ENCODE measurements around the gene TUBB6.

The TUBB6 gene

GRCh38 chr18:12305211-12305610, 2.8 kb upstream of the TUBB6 start:
- Histone ChIP-seq H3K4me1 (ENCODE audit: control insufficient read depth, insufficient read depth, low read length) (no peaks in the 10 kb centered on the region), H3K36me3 (ENCODE audit: control insufficient read depth in 2 of 2, insufficient read depth in 1 of 2, low read length in 2 of 2) (peaks cover 0 to 8% of the 10 kb centered on the region in 2 experiments; a peak in 2 of 3 replicates), H3K4me3 (ENCODE audit: low read depth, low read length) (no peak overlapping the region), H3K9me3 (ENCODE audit: control insufficient read depth, insufficient read depth, low read depth, low read length) (no peaks in the 10 kb centered on the region), H3K27ac (ENCODE audit: extremely low read depth, low read depth, low read length) (no peak overlapping the region)
- CTCF ChIA-PET = no interaction called here
- POLR2A ChIA-PET = interaction anchor here (0.5 kb wide), 1 partner anchor 33 kb away, joined by 7 read pairs; no protein-coding TSS in a partner anchor
- TF ChIP-seq ZNF624 (tag by site-specific recombination; IDR thresholded peaks at IDR 0.05) (no peak), FEZF1 (tag by site-specific recombination; IDR thresholded peaks at IDR 0.05) (no peak), MYNN (tag by site-specific recombination; IDR thresholded peaks at IDR 0.05; ENCODE audit: borderline replicate concordance) (no peak), ZFP37 (tag by site-specific recombination; IDR thresholded peaks at IDR 0.05) (no peak), ZNF768 (tag by site-specific recombination; IDR thresholded peaks at IDR 0.05) (no peak), ZNF211 (tag by site-specific recombination; IDR thresholded peaks at IDR 0.05; ENCODE audit: low read depth) (no peak), SETDB1 (IDR thresholded peaks at IDR 0.05; ENCODE audit: insufficient read length, low read length) (no peak), ZNF626 (tag by site-specific recombination; IDR thresholded peaks at IDR 0.05) (no peak), YY2 (tag by site-specific recombination; IDR thresholded peaks at IDR 0.05) (no peak), ZBTB20 (tag by site-specific recombination; IDR thresholded peaks at IDR 0.05) (no peak), MEIS1 (CRISPR knock-in tag; IDR thresholded peaks at IDR 0.05; ENCODE audit: borderline replicate concordance) (no peak), TRIM28 (IDR thresholded peaks at IDR 0.05; ENCODE audit: borderline replicate concordance, low read length) (no peak), RBAK (tag by site-specific recombination; IDR thresholded peaks at IDR 0.05) (no peak)

- Histone ChIP-seq H3K27ac (ENCODE audit: extremely low read depth, low read depth, low read length) (no peak overlapping the region), H3K9me3 (ENCODE audit: control insufficient read depth, insufficient read depth, low read depth, low read length) (no peaks in the 10 kb centered on the region), H3K4me1 (ENCODE audit: control insufficient read depth, insufficient read depth, low read length) (no peaks in the 10 kb centered on the region), H3K4me3 (ENCODE audit: low read depth, low read length) (no peak overlapping the region), H3K36me3 (ENCODE audit: control insufficient read depth in 2 of 2, insufficient read depth in 1 of 2, low read length in 2 of 2) (peaks cover 5 to 16% of the 10 kb centered on the region in 2 experiments; a peak in 2 of 3 replicates)
- POLR2A ChIA-PET = no interaction called here
- TF ChIP-seq ZNF514 (tag by site-specific recombination; IDR thresholded peaks at IDR 0.05) (no peak), ZNF792 (tag by site-specific recombination; IDR thresholded peaks at IDR 0.05) (no peak), GLI4 (tag by site-specific recombination; IDR thresholded peaks at IDR 0.05) (no peak), ZFP3 (tag by site-specific recombination; IDR thresholded peaks at IDR 0.05; ENCODE audit: low read depth) (no peak), ZBTB26 (tag by site-specific recombination; optimal IDR thresholded peaks at IDR 0.05) (no peak)
- TF ChIP-seq, protein P1, sequence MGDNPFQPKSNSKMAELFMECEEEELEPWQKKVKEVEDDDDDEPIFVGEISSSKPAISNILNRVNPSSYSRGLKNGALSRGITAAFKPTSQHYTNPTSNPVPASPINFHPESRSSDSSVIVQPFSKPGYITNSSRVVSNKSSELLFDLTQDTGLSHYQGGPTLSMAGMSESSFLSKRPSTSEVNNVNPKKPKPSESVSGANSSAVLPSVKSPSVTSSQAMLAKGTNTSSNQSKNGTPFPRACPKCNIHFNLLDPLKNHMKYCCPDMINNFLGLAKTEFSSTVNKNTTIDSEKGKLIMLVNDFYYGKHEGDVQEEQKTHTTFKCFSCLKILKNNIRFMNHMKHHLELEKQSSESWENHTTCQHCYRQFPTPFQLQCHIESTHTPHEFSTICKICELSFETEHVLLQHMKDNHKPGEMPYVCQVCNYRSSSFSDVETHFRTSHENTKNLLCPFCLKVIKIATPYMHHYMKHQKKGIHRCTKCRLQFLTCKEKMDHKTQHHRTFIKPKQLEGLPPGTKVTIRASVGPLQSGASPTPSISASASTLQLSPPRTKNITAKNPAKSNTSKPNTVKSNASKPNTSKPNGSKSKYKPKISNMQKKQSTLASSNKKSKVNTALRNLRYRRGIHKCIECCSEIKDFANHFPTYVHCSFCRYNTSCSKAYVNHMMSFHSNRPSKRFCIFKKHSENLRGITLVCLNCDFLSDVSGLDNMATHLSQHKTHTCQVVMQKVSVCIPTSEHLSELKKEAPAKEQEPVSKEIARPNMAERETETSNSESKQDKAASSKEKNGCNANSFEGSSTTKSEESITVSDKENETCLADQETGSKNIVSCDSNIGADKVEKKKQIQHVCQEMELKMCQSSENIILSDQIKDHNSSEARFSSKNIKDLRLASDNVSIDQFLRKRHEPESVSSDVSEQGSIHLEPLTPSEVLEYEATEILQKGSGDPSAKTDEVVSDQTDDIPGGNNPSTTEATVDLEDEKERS (tag by site-specific recombination; IDR thresholded peaks at IDR 0.05) = no peak
- CTCF ChIA-PET = interaction anchor here (0.8 kb wide), 1 partner anchor 18 kb away, joined by 3 read pairs; no protein-coding TSS in a partner anchor
These were observed 2.0 kb upstream of the TUBB6 start for GRCh38 chr18:12305930-12306629.
